Omental fat pad (tissue), 4 donors: Measurements from ENCODE around the gene KIF5A. TPM values are rescaled to one million over a fixed set of nuclear protein-coding genes. Genes with fewer than 3 reads are reported as not detected.

Experiments
- ATAC-seq: fragments of 150-250 bp; one replicate; pipeline ENCODE4 v1.9.1; 2016; ENCODE audit warnings: mild to moderate bottlenecking, moderate library complexity; ENCODE audit not compliant: low FRiP score
- DNase-seq: peaks from one replicate; pipeline ENCODE4 v3.0.0-alpha.2; 2019; ENCODE audit warnings: low spot score
- total RNA-seq, 4 donors: library from RNA; depleted of rRNA; stranded (reverse); fragments of >200 nt; gene quantifications; one replicate each; pipeline ENCODE4 v1.1.0, GENCODE V29; 2016
- TF ChIP-seq, protein P1 (sequence below), 3 donors: fragments of 450-650 bp; IDR thresholded peaks; one replicate each; pipeline ENCODE4 v1.5.1; 2016 to 2017; ENCODE audit warnings: antibody characterized with exemption in 3 of 3, mild to moderate bottlenecking in 3 of 3, moderate library complexity in 2 of 3

The KIF5A gene
- total RNA-seq, 4 donors from 2014 or later = 0.09 to 0.13 TPM; not detected in 2

DNA sequence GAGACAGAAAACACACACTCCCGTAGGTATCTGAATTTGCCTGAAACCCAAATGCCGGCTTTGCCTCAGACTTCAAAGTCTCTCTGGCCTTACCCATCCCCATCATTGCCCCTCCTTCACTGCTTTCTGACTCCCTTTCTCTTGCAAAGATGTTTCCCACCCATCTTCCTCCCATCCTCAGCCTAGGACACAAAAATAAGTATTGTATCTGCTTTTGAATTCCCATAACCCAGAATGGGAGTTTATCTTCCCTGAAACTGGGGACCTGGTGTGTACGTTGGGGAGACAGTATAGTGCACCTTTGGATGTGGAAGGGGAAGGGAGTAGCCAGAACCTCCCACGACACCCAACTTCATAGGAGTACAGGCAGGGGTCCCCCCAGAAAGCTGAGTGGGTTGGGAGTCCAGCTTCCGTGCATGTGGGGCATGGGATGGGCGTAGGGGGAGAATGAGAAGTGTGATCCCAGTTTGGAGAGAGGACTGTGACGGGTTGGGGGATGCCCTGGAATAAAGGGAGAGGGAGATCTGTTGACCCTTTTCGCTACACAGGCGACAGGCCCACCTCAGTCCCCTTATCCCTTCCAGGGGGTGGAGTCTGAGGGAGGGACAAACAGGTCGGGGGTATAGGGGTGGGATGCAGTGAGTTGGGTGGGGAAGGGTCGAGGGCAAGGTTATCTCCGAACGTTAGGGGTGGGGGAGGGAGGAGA lies 488 bp upstream of the KIF5A start:
- DNase-seq (no peak), ATAC-seq (no peak)
- TF ChIP-seq, protein P1, sequence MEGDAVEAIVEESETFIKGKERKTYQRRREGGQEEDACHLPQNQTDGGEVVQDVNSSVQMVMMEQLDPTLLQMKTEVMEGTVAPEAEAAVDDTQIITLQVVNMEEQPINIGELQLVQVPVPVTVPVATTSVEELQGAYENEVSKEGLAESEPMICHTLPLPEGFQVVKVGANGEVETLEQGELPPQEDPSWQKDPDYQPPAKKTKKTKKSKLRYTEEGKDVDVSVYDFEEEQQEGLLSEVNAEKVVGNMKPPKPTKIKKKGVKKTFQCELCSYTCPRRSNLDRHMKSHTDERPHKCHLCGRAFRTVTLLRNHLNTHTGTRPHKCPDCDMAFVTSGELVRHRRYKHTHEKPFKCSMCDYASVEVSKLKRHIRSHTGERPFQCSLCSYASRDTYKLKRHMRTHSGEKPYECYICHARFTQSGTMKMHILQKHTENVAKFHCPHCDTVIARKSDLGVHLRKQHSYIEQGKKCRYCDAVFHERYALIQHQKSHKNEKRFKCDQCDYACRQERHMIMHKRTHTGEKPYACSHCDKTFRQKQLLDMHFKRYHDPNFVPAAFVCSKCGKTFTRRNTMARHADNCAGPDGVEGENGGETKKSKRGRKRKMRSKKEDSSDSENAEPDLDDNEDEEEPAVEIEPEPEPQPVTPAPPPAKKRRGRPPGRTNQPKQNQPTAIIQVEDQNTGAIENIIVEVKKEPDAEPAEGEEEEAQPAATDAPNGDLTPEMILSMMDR (IDR thresholded peaks at IDR 0.05) = no peak

DNA sequence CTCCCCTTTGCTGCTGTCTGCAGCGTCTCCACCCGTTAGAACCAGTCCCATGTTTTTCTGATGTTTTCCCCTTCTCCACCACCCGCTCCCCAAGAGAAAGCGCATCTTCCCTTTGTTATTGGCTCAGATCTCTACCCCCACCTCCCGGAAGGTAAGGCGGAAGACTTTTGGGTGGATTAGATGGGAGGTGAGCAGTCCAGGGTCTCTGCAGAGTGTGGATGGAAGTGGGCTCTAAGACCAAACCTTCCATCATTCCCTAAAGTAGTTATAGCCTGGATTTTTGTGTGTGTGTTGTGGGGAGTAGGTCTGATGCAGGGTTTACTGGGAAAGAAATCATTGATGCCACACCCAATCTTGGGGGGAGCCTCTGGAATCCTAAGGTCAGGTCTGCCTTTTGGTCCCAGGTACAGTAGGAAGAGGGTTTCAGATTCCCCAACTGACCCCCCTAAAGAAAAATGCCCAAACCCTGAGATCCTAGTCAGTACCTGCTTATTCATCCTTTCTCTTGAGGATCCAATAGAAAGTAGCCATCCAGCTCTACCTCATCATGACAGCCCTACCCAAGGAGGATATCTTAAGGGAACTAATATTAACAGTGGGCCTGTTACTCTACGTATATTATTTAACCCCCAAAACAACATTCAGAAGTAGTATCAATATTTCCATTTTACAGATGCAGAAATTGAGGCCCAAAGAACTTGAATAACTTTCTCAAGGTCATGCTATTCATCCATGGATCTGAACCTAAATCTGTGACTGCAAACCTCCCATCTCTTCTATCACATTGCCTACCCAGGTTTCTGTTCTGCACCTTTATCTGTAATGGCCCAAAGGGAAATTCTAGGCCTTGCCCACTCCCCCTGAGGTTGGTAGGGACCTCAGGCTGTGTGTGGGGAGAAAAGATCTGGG lies 1.1 kb downstream of the KIF5A start:
- DNase-seq (no peak), ATAC-seq (no peak)
- TF ChIP-seq, protein P1 (IDR thresholded peaks at IDR 0.05) = no peak

DNA sequence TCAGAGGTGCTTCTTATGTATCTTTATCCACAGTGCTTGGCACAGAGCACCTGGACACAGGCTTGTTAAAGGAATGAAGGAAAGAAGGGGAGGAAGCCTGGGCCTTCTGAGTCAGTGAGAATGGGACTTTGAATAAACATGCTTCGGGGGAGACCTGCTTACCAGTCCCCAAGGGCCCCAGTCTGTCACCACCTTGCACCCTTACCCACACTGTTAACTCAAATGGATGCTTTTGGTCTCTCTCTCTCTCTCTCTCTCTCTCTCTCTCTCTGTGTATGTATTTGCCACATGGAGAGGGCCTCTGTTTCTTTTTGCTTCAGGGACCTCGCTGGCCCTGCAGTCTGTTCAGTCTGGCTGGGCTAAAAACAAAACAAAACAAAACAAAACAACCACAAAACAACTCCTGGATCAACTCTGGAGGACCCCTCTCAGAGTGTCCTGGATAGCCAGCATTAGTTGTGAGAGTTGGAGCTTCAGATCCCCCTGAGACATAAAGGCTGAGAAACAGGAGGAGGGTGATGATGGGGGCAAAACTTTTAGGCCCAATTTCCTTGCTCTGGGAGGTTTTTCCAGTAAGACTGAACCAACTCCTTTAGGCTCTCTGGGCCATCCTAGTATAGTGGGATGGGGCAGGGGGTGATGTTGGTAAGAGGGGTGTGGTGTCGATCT lies 1.9 kb downstream of the KIF5A start:
- TF ChIP-seq, protein P1 (IDR thresholded peaks at IDR 0.05) = no peak
- no peak for DNase-seq
- ATAC-seq = no peak

DNA sequence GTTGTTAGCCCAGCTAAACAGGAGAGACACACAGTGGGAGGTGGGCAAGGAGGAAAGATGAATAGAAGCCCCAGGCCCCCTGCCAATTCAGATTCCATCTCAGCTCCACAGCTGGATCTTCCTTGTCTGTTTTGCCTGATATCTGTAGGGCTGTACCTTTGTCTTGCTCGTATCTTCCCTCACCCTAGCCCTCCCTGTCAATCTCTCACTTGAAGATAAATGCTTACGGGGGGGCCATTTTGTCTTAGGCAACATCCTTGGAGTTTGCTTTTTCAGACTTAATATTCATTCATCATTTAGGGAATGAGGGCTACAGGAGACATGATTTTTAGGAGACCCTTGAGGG lies 2.4 kb downstream of the KIF5A start:
- DNase-seq (no peak), ATAC-seq (no peak)
- TF ChIP-seq, protein P1 (IDR thresholded peaks at IDR 0.05) = no peak

DNA sequence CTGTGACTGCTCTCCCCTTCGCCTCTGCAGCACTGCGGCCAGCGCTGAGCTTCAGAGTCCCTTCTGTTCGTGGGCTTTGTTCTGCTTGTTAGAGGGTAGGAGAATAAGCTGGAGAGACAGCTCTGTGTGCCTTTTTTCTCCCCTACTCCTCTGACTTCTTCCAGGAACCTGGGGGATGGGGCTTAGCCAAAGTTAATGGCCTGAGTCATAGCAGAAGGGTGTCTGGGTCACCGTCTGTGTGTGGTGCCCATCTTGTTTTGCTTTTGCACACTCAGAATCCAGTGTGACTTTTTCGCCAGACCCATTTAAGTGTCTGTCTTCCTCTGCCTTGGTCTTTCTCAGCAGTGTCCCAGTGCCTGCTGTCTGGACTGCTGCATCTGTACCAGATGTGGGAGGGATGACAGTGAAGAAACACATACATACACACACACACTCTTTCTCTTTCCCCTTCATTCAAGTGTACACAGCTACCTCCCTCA lies 3.0 kb downstream of the KIF5A start:
- TF ChIP-seq, protein P1 (IDR thresholded peaks at IDR 0.05) = no peak
- ATAC-seq (no peak), DNase-seq (no peak)

DNA sequence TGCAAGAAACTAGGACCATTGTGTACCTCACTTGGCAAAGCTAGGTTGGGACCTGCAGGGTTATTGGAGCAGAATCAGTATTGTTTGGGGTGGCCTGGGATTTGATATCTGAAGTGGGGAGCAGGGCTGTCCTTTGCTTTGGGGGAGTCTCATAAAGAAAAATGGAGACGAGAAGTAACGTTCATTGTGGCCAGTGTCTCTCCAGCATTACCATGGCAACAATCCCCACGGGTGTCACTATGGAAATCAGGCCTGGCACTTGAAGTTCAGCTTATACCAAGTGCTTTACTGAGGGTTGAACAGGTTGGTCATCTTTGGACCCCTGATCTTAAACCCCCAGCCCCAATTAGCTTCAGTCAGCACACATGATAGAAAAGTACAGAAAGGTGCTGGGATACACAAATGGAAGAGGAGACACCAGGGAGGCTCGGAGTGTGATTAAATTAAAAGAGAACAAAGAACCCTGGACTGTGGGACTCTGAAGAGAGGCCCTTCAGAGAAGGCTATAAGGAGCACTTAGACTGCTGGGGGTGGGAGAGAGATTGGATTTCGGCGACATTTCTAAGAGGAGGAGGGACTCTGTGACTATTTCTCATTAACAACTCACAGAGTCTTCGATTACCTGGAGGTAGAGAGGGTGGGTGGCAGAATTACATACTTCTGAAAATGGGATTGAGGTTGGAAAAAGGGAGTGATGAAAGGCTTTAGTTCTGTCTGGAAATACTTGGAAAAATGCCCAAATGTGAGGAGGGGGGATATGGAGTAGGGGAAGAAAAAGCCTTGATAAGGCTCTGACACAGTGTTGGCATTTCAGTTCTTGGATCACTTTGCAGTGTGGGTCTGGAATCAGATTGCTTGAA lies 3.7 kb downstream of the KIF5A start:
- no peak for ATAC-seq
- TF ChIP-seq, protein P1 (IDR thresholded peaks at IDR 0.05) = no peak
- no peak for DNase-seq
